ENCODE measurements around the gene SLC29A3.

SLC29A3 gene

DNA sequence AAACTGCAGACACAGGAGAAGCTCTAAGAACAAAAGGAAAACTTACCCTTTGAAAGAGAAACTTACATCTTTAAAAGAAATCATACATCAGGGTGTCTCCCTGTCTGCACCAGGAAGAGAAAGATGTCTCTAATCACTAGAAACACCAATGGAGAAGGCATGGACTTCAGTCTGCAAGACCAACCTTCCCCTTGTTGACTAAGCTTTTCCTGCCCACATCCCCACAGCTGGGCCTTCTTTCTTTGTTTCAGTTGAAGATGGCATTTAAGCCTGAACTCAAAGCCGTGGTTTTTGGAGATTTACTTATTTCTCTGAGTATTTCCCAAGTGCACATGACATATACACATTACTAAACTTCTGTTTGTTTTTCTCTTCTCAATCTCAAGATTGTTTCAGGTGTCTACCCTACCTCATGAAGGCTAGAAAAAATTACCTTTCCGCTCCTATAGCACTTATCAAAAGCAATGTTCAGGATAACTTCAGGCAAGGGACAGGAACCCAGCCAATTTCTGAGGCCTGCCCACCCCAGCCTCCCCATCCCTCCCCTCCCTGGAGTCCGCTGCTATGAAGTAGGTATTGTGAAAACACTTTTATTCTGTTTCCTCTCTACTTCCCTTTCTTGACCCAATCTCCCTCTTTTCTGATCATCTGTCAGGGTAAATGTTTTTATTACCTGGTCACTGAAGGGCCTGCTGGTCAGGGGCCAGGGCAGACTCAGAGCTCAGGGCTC is 2.8 kb upstream of the SLC29A3 start:
- DNase-seq (ENCODE audit: low read depth): no peak
- H3K4me3 ChIP-seq (ENCODE audit: low read depth, low read length): no peak overlapping the region

- H3K4me3 ChIP-seq (ENCODE audit: low read depth, low read length): no peak overlapping the region
- no peak for DNase-seq (ENCODE audit: low read depth)
Observed at GRCh38 chr10:71316786-71317160, 2.3 kb upstream of the SLC29A3 start.

DNA sequence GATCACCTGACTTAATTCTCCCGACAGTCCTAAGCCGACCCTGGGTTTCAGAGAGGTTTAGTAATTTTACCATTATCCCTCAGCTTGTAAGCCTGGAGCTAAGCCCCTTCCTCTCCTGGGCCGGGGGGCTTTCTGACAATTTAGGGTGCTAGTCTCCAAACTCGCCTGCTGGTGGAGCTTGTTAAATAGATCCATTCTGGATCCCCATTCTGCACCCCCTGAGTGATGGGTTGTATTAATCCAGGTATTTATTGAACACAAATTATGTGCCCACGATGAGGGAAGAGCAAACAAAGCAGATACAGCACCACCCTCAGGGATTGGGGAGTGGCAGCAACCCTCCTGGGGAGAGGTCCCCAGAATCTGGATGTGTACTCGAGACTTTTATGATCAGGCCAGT is 1.3 kb upstream of the SLC29A3 start:
- no peak for DNase-seq (ENCODE audit: low read depth)

GRCh38 chr10:71319800-71320392 is 837 bp downstream of the SLC29A3 start:
- no peak for DNase-seq (ENCODE audit: low read depth)
- peak overlapping the region; percentile 74 for H3K4me3 ChIP-seq (ENCODE audit: low read depth, low read length)

More for the DNA sequence above, 1.3 kb upstream of the SLC29A3 start:
- H3K4me3 ChIP-seq (ENCODE audit: low read depth, low read length): no peak overlapping the region

DNA sequence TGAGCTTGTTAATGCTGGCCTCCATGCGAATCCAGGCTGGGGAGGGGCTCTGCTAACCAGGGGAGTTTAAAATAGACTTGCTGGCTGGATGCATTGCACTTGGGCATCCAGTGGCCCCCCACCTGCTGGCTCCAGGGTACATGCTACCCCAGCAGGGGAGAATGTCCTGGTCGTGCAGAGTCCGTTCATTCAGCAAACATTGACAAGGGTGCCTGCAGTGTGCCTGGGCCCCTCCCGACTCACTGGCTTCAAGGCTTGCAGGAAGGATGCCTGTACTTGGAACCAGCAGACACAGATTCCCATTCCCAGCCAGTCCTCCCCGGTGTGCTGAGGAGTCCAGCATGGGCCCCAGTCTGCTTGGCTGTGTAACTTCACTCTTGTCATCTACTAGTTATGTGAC is 1.5 kb downstream of the SLC29A3 start:
- DNase-seq (ENCODE audit: low read depth): no peak
- no peak overlapping the region for H3K4me3 ChIP-seq (ENCODE audit: low read depth, low read length)

GRCh38 chr10:71321386-71321785 is 2.3 kb downstream of the SLC29A3 start:
- H3K4me3 ChIP-seq (ENCODE audit: low read depth, low read length): no peak overlapping the region
- no peak for DNase-seq (ENCODE audit: low read depth)

GRCh38 chr10:71323407-71323806 is 4.3 kb downstream of the SLC29A3 start:
- DNase-seq (ENCODE audit: low read depth): no peak
- H3K4me3 ChIP-seq (ENCODE audit: low read depth, low read length): no peak overlapping the region

GRCh38 chr10:71324743-71325142 is 5.7 kb downstream of the SLC29A3 start:
- H3K4me3 ChIP-seq (ENCODE audit: low read depth, low read length): no peak overlapping the region
- DNase-seq (ENCODE audit: low read depth): no peak

- no peak overlapping the region for H3K4me3 ChIP-seq (ENCODE audit: low read depth, low read length)
Observed at GRCh38 chr10:71325267-71325666, 6.2 kb downstream of the SLC29A3 start.

GRCh38 chr10:71326464-71326881 is 7.4 kb downstream of the SLC29A3 start:
- no peak for DNase-seq (ENCODE audit: low read depth)

More at GRCh38 chr10:71325267-71325666, 6.2 kb downstream of the SLC29A3 start:
- DNase-seq (ENCODE audit: low read depth): no peak

DNA sequence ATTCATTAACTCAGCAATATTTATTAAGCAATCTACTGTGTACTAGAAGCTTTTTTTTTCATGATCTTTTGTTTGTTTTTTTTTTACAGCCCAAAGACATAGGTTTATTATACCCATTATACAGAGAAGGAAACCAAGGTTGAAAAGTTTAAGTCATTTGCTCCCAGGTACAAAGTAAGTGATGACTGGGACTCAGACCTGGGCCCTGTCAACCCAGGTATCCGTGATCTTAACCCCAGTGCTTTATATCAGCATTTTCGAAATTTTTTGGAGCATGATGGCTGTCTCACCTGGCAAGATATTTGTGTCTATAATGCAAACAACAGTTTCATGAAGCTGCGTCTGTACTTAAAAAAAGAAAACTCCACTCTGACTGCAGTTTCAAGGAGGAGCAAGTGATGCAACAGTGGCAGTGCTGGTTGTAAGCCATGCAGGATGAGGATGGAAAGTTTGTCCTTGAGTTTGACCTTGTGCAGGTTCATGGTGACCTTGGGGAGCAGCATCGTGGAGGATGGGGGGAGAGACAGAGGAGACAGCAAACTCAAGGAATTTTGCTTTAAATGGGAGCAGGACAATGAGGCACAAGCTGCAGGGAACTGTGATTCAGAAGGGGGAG is 11.8 kb downstream of the SLC29A3 start:
- DNase-seq (ENCODE audit: low read depth): no peak
- no peak overlapping the region for H3K4me3 ChIP-seq (ENCODE audit: low read depth, low read length)

More at GRCh38 chr10:71326464-71326881, 7.4 kb downstream of the SLC29A3 start:
- H3K4me3 ChIP-seq (ENCODE audit: low read depth, low read length): no peak overlapping the region

- no peak for DNase-seq (ENCODE audit: low read depth)
Observed at GRCh38 chr10:71331736-71332135, 12.7 kb downstream of the SLC29A3 start.

DNA sequence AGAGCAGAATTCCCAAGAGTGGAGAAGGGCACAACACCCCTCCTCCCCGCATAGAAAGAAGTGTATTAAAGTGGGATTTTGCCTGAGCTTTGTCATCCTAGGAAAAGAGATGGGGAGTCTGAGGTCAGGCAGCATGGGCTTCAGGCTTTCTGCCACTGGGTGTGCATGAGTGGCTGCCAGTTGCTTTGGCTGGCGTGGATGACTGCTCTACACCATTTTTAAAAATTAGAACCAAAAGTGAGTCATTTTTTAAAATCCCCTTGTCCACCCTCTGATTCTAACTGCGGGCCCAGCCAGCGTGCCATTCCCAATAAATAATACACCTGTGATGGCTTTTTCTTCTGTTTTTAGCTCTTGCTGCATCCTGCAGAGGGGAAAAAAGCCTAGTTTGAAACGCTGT is 13.4 kb downstream of the SLC29A3 start:
- DNase-seq (ENCODE audit: low read depth): no peak
- H3K4me3 ChIP-seq (ENCODE audit: low read depth, low read length): no peak overlapping the region

More at GRCh38 chr10:71331736-71332135, 12.7 kb downstream of the SLC29A3 start:
- no peak overlapping the region for H3K4me3 ChIP-seq (ENCODE audit: low read depth, low read length)

DNA sequence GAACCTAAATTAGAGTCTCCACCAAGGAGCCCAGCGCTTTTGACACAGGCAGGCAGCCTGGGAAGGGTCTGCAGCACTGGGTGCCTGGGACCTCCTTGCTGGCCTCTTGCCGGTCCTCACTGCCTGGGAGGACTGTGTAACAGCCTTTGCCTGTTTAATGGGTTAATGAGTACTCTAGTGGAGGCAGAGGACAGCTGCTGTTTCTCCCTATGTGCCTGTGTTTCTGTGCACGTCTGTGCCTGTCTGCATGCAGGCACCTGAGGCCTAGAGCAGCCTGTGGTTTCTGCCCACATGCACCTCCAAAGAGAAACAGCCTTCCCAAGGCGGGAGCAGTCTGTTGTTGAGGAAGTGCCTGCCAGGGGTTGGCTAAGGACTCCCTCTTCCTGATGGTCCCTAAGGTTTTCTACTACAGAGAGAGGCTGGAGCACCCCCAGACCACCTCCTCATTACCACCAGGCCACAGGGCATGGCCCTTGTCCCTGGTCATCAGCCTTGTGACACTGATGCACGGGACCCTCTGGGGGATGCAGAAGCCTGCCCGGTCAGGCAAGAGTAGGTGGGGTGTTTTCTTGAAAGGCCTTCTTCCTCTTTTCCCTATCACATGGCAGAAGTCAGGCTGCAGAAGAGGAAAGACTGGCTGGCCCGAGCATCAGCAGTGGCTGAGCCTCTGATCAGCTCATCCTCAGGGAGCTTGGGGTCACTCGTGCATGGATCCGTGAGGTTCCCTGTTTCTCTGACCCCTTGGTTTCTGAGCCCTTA is 14.2 kb downstream of the SLC29A3 start:
- DNase-seq (ENCODE audit: low read depth): no peak

GRCh38 chr10:71334221-71334791 is 15.2 kb downstream of the SLC29A3 start:
- DNase-seq (ENCODE audit: low read depth): no peak
- no peak overlapping the region for H3K4me3 ChIP-seq (ENCODE audit: low read depth, low read length)

More for the DNA sequence above, 14.2 kb downstream of the SLC29A3 start:
- no peak overlapping the region for H3K4me3 ChIP-seq (ENCODE audit: low read depth, low read length)

- DNase-seq (ENCODE audit: low read depth): no peak
- no peak overlapping the region for H3K4me3 ChIP-seq (ENCODE audit: low read depth, low read length)
Observed at GRCh38 chr10:71335173-71335708, 16.2 kb downstream of the SLC29A3 start.

GRCh38 chr10:71336632-71337031 is 17.6 kb downstream of the SLC29A3 start:
- DNase-seq (ENCODE audit: low read depth): no peak

GRCh38 chr10:71337219-71337701 is 18.2 kb downstream of the SLC29A3 start:
- no peak overlapping the region for H3K4me3 ChIP-seq (ENCODE audit: low read depth, low read length)
- DNase-seq (ENCODE audit: low read depth): no peak

More at GRCh38 chr10:71336632-71337031, 17.6 kb downstream of the SLC29A3 start:
- H3K4me3 ChIP-seq (ENCODE audit: low read depth, low read length): no peak overlapping the region

All from skeletal muscle cell (primary cell).